DMS79 (cell line): Measurements from ENCODE around the gene DNAH11.
A peak's percentile ranks its signal among the peaks of the same experiment; 100 is the strongest.
"Not testable (repeated sequence)": the region's sequence is repeated elsewhere in the genome, so short reads cannot be mapped to it uniquely, and the experiment has no call there.

Experiments
- DNase-seq: peaks from one replicate; lab custom pipeline; 2025; lab: John Stamatoyannopoulos, UW

The DNAH11 gene

GRCh38 chr7:21887779-21888178, 344.9 kb downstream of the DNAH11 start:
- no peak for DNase-seq

- DNase-seq: no peak
These were observed 348.5 kb downstream of the DNAH11 start for GRCh38 chr7:21891291-21891690.

DNA sequence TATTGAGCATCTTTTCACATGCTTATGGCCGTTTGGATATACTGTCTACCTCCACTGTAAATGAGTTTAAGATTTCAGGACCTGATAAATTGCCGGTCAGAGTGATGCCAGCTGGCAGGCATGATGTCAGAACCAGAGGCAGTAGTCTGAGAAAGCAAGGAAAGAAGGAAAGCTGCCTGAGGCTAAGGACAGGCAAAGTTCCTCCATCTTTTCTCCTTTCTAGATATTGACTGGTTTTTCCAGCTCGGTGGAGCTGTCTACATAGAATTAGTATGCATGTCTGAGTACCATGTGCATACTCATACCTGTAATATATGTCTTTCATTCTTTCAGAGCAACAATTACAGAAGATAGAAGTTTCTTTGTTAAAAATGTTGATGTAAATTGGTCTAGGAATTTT, 350.6 kb downstream of the DNAH11 start:
- DNase-seq: no peak

DNA sequence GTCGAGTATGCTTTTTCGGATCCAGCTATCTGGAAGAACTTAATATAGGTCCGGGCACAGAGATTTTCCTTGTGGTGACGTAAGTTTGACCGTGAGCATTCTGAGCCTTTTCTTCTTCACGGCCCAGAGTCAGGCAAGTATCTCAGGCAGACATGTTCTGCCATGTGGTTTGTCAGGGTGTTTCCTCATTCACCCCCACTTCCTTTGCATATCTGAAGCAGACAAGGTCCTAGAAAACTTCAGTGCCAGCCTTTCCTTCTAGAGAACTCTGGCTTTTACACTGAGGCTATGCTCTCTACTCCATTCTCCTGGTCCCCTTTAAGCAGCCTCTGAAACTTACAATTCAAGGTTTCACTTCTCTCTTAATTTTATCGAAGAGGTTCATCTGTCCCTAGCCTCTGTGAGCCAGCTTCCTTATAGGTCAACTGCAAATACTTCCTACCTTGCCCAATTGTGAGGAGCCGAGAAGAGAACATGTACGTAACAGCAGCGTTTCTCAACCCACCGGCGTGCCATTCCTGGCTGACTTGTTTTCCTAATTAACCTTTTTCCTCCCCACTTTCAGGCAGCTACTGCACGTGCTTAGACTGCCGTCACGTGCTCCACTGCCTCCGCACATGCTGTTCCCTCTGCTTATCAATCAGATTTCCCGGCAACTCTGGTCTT, 355.6 kb downstream of the DNAH11 start:
- no peak for DNase-seq

DNA sequence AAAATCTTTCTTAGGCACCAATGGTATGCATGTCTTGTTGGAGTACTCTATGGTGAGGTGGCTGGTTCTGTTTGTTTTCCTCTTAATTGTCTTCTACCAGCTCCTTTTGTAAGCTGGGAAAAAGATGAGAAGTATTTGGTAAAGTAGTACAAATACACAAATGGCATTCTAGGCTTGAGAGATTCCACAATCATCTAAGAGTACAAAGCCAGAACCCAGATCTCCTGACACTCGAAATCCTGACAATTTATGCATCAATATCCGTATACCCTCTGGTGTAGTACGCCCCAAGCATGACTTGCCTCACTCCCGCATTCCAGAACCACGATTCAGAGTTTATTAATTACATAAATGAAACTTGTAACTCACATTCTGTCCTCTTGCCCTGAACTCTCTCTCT, 359.4 kb downstream of the DNAH11 start:
- no peak for DNase-seq

DNA sequence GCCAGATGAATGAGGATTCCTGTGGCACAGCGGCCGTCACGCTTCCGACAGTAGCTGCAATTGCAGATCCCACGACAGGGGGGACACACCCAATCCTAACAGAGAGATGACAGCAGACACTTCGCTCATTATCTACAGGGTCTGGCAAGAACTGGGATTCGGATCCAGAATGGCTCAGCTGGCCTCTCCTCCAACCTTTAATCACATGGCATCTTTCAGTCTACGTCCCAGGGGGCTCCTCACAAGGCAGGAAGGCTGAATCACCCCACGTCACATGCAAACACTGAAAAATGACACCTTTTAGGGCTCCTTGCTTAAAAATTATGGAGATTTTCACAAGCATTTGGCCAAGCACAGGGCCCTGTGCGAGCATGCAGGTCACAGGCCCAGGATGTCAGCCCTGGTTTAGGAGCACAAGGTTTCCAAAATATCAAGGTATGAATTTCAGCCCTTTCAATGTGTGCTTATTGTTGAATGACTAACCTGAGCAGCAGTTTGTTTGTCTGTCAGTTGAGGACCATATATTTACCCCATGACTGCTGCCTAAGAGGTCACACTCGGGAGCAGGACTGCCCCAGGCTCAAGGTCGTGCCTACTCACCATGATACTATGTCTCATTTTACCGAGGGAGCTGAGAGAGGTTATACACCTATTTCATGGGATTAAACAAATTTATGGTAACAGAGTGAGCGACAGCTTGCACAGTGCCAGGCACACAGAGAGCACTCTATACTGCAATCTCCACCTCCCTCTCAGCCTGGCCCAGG, 360.4 kb downstream of the DNAH11 start:
- no peak for DNase-seq

DNA sequence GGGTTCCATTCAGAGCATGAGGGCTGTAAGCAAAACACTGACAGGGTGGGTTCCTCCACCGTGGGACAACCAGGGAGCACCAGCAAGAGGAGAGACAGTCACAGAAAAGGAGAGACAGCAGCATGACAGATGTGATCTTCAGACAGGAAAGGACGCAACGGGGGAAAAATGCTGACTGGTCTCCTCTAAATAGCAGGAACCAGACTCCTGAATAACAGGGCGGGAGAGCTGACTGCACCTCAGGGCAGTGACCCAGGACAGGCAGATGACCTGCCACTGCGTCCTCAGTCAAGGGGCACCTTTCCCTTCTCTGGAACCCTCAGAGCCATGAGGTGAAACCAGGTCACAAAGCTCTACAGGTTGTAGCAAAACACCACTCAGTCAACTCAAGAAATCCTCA, 365.9 kb downstream of the DNAH11 start:
- DNase-seq: no peak

DNA sequence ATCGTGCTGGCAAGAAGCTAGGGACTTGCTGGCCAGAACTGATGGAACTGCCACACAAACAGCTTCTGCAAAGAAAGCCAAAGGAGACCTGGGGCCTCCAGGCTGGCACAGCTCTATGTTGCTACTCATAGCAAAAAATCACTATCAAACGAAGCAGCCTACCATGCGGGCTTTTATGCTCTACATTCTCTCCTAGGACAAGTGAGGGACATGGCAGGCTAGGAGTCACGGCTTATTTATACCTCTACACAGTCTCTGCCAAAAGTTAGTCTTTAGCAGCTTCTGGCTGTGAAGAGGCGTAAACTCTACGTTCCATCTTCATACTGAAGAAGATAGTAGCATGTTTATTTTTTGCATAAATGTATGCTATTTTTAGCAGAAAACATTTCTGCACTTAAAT, 367.4 kb downstream of the DNAH11 start:
- DNase-seq: no peak

DNA sequence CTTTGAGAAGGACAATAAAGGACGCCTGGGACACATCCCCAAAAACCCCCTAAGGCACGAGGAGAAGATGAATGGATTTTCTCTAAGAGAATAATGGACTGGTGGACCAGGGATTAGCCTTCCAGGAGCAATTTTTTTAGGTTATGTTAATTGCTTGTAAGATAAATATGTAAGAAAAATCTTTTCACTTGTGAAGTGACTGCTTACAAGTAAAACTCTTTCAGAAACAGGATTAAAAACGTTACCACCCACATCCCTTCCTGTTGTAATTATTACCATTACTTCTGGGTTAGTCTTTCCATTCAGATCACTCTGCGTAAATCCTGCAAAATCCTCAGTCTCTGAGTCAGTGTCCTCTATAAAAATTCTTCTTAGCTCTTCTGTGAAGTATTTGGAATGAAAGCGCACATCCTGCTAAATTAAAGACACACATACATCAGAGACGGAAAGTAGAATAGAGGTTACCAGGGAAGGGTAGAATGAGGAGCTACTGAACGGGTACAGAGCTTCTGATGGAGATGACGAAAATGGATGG, 368.6 kb downstream of the DNAH11 start:
- no peak for DNase-seq

GRCh38 chr7:21912305-21912704, 369.5 kb downstream of the DNAH11 start:
- DNase-seq: no peak

- no peak for DNase-seq
These were observed 370.3 kb downstream of the DNAH11 start for GRCh38 chr7:21912931-21913780.

DNA sequence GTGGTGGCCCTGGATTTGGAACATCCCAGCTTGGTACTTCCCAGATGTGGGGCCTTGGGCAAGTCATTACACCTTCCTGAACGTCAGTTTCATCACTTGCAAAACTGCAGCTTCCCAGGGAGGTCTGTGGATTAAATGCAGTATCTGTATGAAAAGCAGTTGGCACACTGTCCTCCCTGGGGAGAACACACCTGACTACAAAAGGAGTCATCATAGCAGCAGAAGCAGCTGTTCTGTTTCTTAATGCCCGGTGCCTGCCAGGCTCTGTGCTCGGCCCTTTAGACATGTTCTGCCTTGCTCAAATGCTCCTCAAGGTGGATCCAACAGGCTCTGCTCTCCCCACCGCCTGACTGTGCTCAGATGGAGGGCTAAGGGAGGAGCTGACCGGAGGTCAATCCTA, 371.8 kb downstream of the DNAH11 start:
- no peak for DNase-seq

DNA sequence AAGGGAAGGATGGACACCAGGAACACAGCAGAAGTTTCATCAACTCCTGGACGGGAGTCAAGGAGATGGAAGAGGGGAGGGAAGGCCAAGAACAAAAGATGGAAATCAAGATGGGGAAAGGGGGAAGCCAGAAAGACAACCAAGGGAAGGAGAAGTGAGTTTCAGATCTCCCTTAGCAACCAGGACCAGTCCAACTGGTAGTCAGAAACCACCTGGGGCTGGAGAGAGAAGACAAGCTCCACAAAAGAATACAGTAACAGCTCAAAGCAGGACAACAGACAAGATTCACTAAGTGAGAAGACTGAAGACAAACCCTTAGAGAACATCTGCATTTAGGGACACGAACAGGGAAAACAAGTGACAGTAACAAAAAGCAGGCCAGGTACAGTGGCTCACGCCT, 372.3 kb downstream of the DNAH11 start:
- no peak for DNase-seq

DNA sequence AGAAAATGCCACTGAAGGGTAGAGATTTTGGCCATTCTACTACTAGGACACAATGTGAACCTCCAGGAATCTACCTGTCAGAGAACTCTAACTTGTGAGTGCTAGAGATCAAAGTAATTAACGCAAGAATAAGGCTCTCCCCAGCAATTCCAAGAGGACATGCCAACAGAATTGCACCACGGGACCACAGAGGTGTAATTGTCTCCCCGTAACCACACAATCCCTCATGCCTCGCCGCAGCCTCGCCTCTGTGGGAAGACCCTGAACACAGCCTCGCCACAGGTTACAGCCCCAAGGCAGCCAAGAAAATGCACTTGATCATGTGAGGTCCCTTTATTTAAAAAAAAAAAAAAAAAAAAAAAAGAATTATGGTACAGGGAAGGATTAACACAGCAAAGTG, 373.3 kb downstream of the DNAH11 start:
- DNase-seq: no peak

- no peak for DNase-seq
These were observed 373.8 kb downstream of the DNAH11 start for GRCh38 chr7:21916629-21917028.

DNA sequence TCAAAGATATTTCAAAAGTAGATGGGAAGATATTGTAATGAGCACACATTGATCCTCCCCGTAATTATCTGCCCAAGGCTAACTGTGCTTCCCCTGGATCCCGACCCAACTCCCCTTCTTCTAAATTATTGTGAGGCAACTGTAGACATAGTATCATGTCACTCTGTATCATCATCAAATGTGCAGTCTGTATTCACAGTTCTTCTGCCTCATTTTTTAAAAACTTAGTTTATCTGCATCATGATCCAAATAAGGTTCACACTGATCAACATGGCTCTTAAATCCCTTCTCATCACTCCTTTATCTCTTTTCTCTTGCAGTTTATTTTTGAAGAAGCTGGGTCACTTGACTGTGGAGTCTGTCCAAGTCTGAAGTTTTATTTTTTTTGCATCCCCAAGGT, 375.4 kb downstream of the DNAH11 start:
- no peak for DNase-seq

DNA sequence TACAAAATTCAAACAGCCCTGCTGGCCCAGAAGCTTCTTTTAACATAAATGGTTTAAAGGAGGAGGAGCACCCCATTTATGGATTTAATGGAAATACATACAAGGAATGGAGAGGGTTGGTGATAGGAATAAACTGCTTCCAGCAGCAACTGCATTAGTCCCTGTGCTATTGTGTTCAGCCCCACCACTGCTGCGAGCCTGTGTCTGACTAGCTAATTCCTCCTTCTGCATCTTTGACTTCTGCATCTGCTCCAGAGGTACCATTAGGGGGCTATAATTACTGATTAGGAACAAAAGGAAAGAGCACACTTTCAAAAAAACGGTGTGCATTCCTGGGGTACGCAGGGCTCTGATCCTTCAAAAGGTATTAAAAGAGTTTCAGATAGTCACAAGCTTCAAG, 378.1 kb downstream of the DNAH11 start:
- DNase-seq: no peak

GRCh38 chr7:21922605-21923004, 379.8 kb downstream of the DNAH11 start:
- no peak for DNase-seq

- peak; percentile 71 for DNase-seq
These were observed 380.8 kb downstream of the DNAH11 start for GRCh38 chr7:21923658-21924057.

DNA sequence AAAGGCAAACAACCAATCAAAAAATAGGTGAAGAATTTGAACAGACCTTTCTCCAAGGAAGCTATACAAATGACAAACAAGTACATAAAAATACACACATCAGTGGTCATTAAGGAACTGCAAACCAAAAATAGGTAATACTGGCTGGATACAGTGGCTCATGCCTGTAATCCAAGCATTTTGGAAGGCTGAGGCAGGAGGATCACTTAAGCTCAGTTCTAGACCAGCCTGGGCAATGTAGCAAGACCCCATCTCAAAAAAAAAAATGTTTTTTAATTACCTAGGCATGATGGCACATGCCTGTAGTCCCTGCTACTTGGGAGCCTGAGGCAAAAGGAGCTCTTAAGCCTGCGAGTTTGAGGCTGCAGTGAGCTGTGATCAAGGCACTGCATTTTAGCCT, 383.6 kb downstream of the DNAH11 start:
- DNase-seq: no peak

DNA sequence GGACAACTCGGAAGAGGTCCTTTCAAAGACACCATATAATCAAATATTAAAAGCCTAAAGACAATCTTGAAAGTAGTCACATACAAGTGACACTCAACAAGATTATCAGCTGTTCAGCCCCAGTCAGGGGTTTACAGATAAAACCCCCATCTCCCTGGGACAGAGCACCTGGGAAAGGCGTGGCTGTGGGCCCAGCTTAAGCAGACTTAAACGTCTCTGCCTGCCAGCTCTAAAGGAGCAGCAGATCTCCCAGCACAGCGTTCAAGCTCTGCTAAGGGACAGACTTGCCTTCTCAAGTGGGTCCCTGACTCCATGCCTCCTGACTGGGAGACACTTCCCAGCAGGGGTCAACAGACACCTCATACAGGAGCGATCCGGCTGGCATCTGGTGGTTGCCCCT, 384.9 kb downstream of the DNAH11 start:
- DNase-seq: no peak

- DNase-seq: not testable (repeated sequence)
These were observed 390.5 kb downstream of the DNAH11 start for GRCh38 chr7:21933293-21933692.

- no peak for DNase-seq
These were observed 392.0 kb downstream of the DNAH11 start for GRCh38 chr7:21934808-21935207.
